Measurements from ENCODE around the gene DLL1.

Gene DLL1

DNA sequence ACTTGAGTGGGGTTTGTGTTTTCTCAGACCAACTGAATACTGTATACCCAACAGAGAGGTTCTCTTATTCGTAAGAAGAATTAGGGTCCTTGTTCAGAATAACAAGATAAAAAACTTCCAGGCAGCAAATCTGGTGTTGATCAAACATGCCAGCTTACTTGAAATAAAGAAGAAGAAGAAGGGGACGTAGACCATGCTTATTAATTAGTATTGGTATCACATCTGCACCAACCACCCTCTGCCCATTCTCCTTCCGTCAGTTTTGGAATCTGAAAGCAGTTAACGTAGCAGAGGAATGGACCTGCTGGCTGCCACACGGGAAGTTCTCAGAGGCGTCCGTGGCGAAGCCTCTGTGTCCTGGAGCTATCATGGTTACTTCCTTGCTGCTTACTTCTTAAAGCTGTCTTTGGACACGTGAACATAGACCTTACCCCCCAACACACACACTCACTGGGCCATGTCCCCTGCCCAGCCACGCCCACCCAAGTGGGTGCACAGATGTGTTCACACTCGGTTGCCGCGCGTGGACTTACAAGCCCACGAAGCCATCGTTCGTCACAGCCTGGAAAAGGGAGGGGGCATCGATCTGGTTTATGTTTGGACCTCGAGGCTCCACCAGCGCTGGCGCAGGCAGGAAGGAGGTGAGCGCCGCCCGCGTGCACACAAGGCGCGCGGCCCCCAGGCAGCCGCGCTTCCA is 4.1 kb upstream of the DLL1 start:
- peak; percentile 69 for DNase-seq

- peak; percentile 81 for DNase-seq
Measured at GRCh38 chr6:170294298-170294730, 3.4 kb upstream of the DLL1 start.

GRCh38 chr6:170293341-170294231 is 2.7 kb upstream of the DLL1 start:
- peak; percentile 75 for DNase-seq

GRCh38 chr6:170292407-170293158 is 1.7 kb upstream of the DLL1 start:
- DNase-seq = peak; percentile 75

DNA sequence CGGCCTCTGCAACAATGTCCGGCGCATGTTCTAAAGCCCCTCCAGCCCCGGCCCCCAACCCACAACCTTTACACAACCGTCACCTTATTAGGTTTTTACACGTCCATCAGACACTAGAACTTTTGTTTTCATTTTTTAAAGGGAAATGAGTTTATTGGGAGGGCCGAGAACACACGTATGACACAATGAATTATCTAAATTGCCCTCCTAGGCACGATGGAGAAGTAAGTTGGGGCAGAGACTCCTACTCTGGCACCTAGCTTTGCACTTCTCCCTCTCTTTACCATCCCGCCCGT is 1.2 kb upstream of the DLL1 start:
- no peak for DNase-seq

GRCh38 chr6:170291271-170292110 is 613 bp upstream of the DLL1 start:
- DNase-seq = peak; percentile 92

DNA sequence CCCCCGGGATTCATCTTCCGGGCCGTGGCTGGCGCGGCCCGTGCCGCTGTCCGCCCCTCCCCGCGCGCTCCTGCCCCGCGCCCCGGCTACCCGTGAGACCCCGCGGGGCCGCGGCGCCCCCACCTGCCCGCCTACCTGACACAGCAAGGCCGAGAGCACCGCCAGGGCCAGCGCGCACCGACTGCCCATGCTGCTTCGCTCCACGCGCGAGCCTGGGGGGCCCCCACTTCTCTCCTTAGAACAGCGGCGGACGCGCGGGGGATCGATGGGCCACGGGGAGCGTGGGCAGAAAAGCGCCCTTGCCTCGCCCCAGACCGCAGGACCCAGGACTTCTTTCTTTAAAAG is 955 bp downstream of the DLL1 start:
- DNase-seq = peak; percentile 69

DNA sequence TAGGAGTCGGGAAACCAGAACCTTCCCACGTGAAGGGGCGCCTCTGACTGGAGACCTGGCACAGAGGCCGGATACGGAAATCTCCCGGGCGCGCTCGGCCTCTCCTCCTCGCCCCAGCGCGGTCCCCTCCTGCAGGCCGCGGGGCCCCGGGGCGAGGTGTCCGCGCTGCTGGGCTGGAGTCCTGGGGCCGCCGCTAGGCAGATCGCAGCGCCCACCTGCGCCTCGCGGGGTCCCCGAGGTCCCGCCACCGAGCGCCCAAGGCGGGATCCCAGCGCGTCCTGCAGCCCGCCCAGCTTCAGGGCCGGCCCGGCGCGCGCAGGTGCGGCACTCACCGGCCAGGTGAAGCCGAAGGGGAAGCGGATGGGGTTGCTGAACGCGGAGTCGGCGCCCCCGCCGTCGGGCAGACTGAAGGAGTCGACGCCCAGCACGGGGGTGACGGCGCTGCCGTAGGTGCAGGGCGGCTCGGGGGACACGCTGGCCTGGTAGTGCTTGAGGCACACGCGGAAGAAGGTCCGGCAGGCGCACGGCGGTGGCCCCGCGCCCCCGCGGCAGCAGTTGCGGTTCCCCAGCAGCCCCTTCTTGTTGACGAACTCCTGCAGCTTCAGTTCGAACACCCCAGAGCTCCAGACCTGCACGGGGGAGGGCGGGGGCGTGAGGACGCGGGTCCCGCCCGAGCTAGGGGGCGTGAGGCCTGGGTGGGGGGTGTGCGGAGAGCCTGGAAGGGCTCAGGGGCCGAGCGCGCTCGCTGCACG is 1.5 kb downstream of the DLL1 start:
- peak; percentile 74 for DNase-seq

- DNase-seq = no peak
Measured at GRCh38 chr6:170288852-170289179, 2.1 kb downstream of the DLL1 start.

GRCh38 chr6:170288091-170288631 is 2.7 kb downstream of the DLL1 start:
- DNase-seq = no peak

- DNase-seq = no peak
Measured at GRCh38 chr6:170287371-170287876, 3.5 kb downstream of the DLL1 start.

DNA sequence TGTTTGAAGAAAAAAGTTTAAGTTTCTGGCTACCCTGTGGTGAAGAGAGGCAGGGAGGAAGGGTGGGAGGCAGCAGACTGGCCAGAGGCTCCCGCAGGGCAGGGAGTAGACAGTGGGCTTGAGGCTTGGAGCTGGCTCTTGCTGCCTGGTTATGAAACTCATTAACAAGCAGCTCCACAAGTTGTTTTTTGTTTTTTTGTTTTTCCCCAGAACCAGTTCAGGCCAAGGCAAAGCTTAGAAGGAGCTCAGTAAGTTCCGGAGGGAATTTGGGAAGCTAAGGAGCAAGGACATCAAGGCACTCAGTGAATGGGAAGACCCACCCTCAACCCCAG is 4.0 kb downstream of the DLL1 start:
- DNase-seq = no peak

DNA sequence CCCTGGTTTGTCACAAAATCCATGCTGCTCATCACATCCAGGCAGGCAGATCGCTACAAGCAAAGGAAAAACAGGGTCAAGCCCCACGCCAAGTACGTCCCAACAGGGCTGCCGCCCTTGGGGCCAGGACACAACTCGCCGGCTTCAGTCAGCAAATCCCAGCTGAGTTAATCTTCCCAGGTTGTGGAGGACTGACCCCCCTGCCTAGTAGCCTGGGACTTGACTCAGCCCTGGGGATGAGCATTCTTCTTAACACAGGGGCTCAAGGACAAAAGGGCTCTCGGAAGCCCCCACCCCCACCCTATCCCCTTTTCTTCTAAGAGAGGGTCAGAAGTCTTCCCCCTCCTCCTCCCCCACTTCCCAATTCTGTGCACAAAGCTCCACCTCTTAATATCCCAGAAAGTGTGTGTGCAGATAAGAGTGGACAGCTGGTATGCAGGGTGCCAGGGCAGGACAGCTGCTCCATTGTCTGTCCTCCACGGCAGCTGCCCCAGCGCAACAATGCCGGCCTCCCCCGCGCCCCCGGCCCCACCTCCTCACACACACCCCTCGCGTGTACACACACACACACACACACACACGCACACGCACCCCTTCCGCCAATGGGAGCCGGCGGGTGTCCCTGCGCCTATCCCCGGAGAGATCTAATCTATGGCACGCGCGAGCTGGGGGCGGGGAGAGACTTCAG is 4.5 kb downstream of the DLL1 start:
- peak; percentile 64 for DNase-seq

DNA sequence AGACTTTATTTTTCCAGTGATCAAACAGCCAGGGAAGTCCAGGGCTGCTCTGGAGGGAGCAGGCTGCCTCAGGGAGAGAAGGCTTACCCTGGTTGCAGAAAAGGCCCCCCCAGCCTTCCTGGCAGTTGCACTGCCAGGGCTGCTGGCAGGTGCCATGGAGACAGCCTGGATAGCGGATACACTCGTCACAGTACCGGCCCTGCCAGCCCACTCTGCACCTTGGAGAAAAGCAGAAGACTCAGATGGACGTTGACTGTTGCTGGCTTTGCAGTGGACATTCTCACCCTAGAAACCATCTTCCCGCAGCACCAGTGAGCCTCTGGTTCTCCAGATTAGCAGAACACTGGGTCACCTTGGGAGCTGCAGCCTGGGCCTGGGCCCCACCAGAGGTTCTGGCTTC is 5.4 kb downstream of the DLL1 start:
- DNase-seq = no peak

GRCh38 chr6:170284866-170285469 is 5.9 kb downstream of the DLL1 start:
- no peak for DNase-seq

GRCh38 chr6:170284126-170284773 is 6.6 kb downstream of the DLL1 start:
- no peak for DNase-seq

DNA sequence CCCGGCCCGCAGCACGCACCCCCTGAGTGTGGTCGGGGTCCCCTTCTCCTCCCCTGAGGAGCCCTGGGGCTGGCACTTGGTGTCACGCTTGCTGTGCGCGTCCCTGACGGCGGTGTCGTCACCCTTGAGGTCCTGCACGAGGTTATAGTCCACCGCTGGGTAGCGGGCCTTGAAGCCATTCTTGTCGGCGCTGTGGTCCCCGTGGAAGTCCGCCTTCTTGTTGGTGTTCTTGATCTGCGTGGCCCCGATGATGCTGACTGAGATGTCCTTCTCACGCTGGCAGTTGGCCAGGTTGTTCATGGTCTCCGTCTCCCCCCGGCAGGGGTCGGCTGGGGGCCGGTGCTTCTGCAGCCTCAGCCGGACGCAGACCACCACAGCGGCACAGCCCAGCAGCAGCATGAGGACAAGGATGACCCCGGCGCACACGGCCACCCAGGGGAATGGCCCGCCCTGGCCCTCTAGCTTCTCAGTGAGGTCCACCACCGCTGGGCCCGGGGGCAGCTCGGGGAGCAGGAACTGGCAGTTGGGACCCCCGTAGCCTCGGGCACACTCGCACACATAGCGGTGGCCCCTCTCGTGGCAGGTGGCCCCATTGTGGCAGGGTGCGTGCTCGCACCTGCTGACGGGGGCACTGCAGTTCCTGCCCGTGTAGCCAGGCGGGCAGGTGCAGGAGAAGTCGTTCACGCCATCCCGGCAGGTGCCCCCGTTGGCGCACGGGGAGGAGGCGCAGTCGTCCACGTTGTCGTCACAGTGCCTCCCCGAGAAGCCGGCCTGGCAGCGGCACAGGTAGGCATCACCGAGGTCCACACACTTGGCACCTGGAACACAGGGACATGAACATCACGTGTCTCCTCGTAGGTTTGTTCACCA is 7.4 kb downstream of the DLL1 start:
- no peak for DNase-seq

- DNase-seq = no peak
Measured at GRCh38 chr6:170282512-170283158, 8.2 kb downstream of the DLL1 start.
